IMR-90 (cell line): ENCODE results near the gene CPA5. TPM values are rescaled to one million over a fixed set of nuclear protein-coding genes. Genes with fewer than 3 reads are reported as not detected.

Experiments used
- ATAC-seq: fragments of 200-7000 bp; cut with Tn5 transposase; 2 replicates; pipeline ENCODE4 v1.9.1; 2020; ENCODE audit warnings: low read depth, mild to moderate bottlenecking, moderate library complexity
- BruUV-seq: library from RNA; stranded (reverse); fragments of 400-500 nt; replicated peaks from 2 replicates; lab custom pipeline; 2021; lab: Mats Ljungman, UMichigan
- CTCF ChIA-PET: fragments of 300-600 bp; formaldehyde crosslinking; extraction: SDS; loops from one replicate; lab custom pipeline; 2021; ENCODE audit warnings: antibody characterized with exemption; lab: Yijun Ruan, JAX
- POLR2A ChIA-PET: fragments of 300-600 bp; sonication (Branson Sonifier 250); formaldehyde crosslinking; loops from one replicate; lab custom pipeline; 2022; ENCODE audit warnings: antibody characterized with exemption; ENCODE audit not compliant: unreplicated experiment; lab: Charles Lee
- DNase-seq: peaks from one replicate; pipeline ENCODE4 v3.0.0; 2013
- H2AFZ ChIP-seq: replicated peaks from 2 replicates; pipeline ENCODE3; 2013; ENCODE audit warnings: low read length, mild to moderate bottlenecking; ENCODE audit not compliant: poor library complexity
- H2AK5ac ChIP-seq: 2 replicates; pipeline ENCODE4 v1.6.1; 2013; ENCODE audit warnings: low read depth, low read length, inconsistent platforms
- H2AK9ac ChIP-seq: replicated peaks from 2 replicates; pipeline ENCODE3; 2013; ENCODE audit warnings: mild to moderate bottlenecking, low read depth, low read length, moderate library complexity; ENCODE audit not compliant: poor library complexity
- H2BK120ac ChIP-seq: 2 replicates; pipeline ENCODE4 v1.6.1; 2013; ENCODE audit warnings: low read depth, low read length, inconsistent platforms
- H2BK15ac ChIP-seq: 3 replicates; pipeline ENCODE4 v1.6.1; 2013; ENCODE audit warnings: low read depth, low read length, inconsistent platforms
- H2BK20ac ChIP-seq: 2 replicates; pipeline ENCODE4 v1.6.1; 2013; ENCODE audit warnings: low read depth, mild to moderate bottlenecking, inconsistent platforms, low read length, moderate library complexity
- H2BK5ac ChIP-seq: 2 replicates; pipeline ENCODE4 v1.6.1; 2013; ENCODE audit warnings: mild to moderate bottlenecking, low read depth, low read length, inconsistent platforms; ENCODE audit not compliant: poor library complexity, severe bottlenecking
- H3K14ac ChIP-seq: replicated peaks from 2 replicates; pipeline ENCODE4 v1.6.1; 2013; ENCODE audit warnings: low read depth, low read length, inconsistent platforms
- H3K18ac ChIP-seq: 2 replicates; pipeline ENCODE4 v1.6.1; 2013; ENCODE audit warnings: low read depth, low read length, control low read depth
- H3K23ac ChIP-seq: 2 replicates; pipeline ENCODE4 v1.6.1; 2013; ENCODE audit warnings: low read depth, low read length, inconsistent platforms
- H3K27ac ChIP-seq: 2 replicates; pipeline ENCODE4 v1.5.1; 2013; ENCODE audit warnings: mild to moderate bottlenecking, control low read depth, low read length; ENCODE audit not compliant: insufficient read depth
- H3K27me3 ChIP-seq: 2 replicates; pipeline ENCODE4 v1.6.1; 2013; ENCODE audit warnings: low read length; ENCODE audit not compliant: control insufficient read depth, insufficient read depth
- H3K36me3 ChIP-seq: 2 replicates; pipeline ENCODE4 v1.6.1; 2013; ENCODE audit warnings: low read length, mixed read lengths; ENCODE audit not compliant: control insufficient read depth, insufficient read depth
- H3K4ac ChIP-seq: 2 replicates; pipeline ENCODE4 v1.6.1; 2013; ENCODE audit warnings: low read depth, low read length, inconsistent platforms
- H3K4me1 ChIP-seq: 2 replicates; pipeline ENCODE4 v1.6.1; 2013; ENCODE audit warnings: low read length, mixed read lengths; ENCODE audit not compliant: control insufficient read depth, insufficient read depth
- H3K4me2 ChIP-seq: 2 replicates; pipeline ENCODE4 v1.6.1; 2013; ENCODE audit warnings: low read depth, mild to moderate bottlenecking, control low read depth, low read length, moderate library complexity
- H3K4me3 ChIP-seq: 2 replicates; pipeline ENCODE4 v1.5.1; 2013; ENCODE audit warnings: low read depth, mild to moderate bottlenecking, control low read depth, low read length, moderate library complexity; ENCODE audit not compliant: insufficient read depth
- H3K56ac ChIP-seq: 2 replicates; pipeline ENCODE4 v1.6.1; 2013; ENCODE audit warnings: low read length, inconsistent platforms; ENCODE audit not compliant: insufficient read depth; ENCODE audit errors: extremely low read depth
- H3K79me1 ChIP-seq, 2 experiments: 2 replicates each; pipeline ENCODE4 v1.6.1; 2013; ENCODE audit warnings: low read length in 2 of 2, inconsistent platforms in 1 of 2, low read depth in 1 of 2
- H3K9ac ChIP-seq: 2 replicates; pipeline ENCODE4 v1.6.1; 2013; ENCODE audit warnings: low read depth, low read length, control low read depth
- H3K9me1 ChIP-seq: 2 replicates; pipeline ENCODE4 v1.6.1; 2013; ENCODE audit warnings: low read length, inconsistent platforms; ENCODE audit not compliant: insufficient read depth
- H3K9me3 ChIP-seq: 2 replicates; pipeline ENCODE4 v1.6.1; 2013; ENCODE audit warnings: low read length; ENCODE audit not compliant: control insufficient read depth, insufficient read depth
- H4K20me1 ChIP-seq: 2 replicates; pipeline ENCODE4 v1.6.1; 2013; ENCODE audit warnings: low read length, inconsistent platforms; ENCODE audit not compliant: insufficient read depth
- H4K5ac ChIP-seq: 2 replicates; pipeline ENCODE4 v1.6.1; 2013; ENCODE audit warnings: mild to moderate bottlenecking, low read depth, low read length, control low read depth
- H4K8ac ChIP-seq, 2 experiments: 2 replicates each; pipeline ENCODE4 v1.6.1; 2013; ENCODE audit warnings: low read depth in 2 of 2, low read length in 2 of 2, control low read depth in 1 of 2, inconsistent platforms in 1 of 2
- H4K91ac ChIP-seq: 2 replicates; pipeline ENCODE4 v1.6.1; 2013; ENCODE audit warnings: low read depth, low read length, inconsistent platforms; ENCODE audit not compliant: insufficient read depth
- CEBPB ChIP-seq: IDR thresholded peaks from 2 replicates; pipeline ENCODE4 v1.6.1; 2012; ENCODE audit warnings: low read depth, low read length, improper control_type of control experiment
- MAZ ChIP-seq: IDR thresholded peaks from 2 replicates; pipeline ENCODE4 v1.6.1; 2012; ENCODE audit warnings: low read depth, mild to moderate bottlenecking, low read length, improper control_type of control experiment, moderate library complexity, borderline replicate concordance
- SMC3 ChIP-seq: fragments of 150-350 bp; IDR thresholded peaks from 2 replicates; pipeline ENCODE4 v1.6.1; 2016; ENCODE audit warnings: low read depth, mild to moderate bottlenecking, antibody characterized with exemption, low read length, moderate library complexity
- WGBS, 2 experiments: methylation state at CpG; one replicate each; pipeline versions ENCODE4 v1.1.5 to v1.1.7; 2013; ENCODE audit warnings: missing lambda C conversion rate in 2 of 2; ENCODE audit not compliant: insufficient read length in 1 of 2; ENCODE audit errors: extremely low coverage in 2 of 2; 5-methylcytosine and 5-hydroxymethylcytosine counted together
- dilution Hi-C: fragments of 300-500 bp; cut with HindIII; formaldehyde crosslinking; loops from one replicate; pipeline ENCODE4 v1.14.3; 2018; ENCODE audit warnings: low sequenced_read_pairs; ENCODE audit not compliant: unreplicated experiment
- in situ Hi-C: fragments of 300-500 bp; cut with MboI; formaldehyde crosslinking; loops from 3 replicates; pipeline ENCODE4 v1.14.3; 2019; ENCODE audit warnings: low sequenced_read_pairs, inconsistent platforms, mixed read lengths
- intact Hi-C: fragments of 100-400 bp; cut with micrococcal nuclease; formaldehyde crosslinking; loops from 2 replicates; pipeline ENCODE4 v1.10.0; 2022
- polyA plus RNA-seq, 3 experiments: library from polyadenylated mRNA; depleted of rRNA; stranded (reverse); fragments of >200 nt; gene quantifications; 2 replicates each; pipeline ENCODE4 v1.2.3, GENCODE V29; 2012; ENCODE audit warnings: low replicate concordance in 1 of 3
- total RNA-seq: library from RNA; depleted of rRNA; stranded (reverse); fragments of >200 nt; gene quantifications from 2 replicates; pipeline ENCODE4 v1.2.3, GENCODE V29; 2012

Gene CPA5
- total and polyA plus RNA-seq, 2 of the 4 experiments (the other 2 are of a cell fraction) = under 0.01 to 0.86 TPM

DNA sequence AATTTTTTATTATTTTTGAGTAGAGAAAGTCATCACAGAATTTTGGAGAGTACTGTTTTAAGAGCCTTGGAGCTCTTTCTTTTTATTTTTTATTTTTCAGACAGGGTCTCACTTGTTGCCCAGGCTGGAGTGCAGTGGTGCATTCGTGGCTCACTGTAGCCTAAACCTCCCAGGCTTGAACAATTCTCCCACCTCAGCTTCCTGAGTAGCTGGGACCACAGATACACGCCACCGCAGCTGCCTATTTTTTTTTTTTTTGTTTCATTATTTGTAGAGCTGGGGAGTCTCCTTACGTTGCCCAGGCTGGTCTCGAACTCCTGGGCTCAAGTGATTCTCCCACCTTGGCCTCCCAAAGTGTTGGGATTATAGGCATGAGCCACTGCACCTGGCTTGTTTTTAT, 41.1 kb upstream of the CPA5 start:
- CTCF ChIA-PET = no interaction called here
- H3K79me1 ChIP-seq = no peaks in the 10 kb centered on the region
- H2AFZ ChIP-seq = no peak overlapping the region
- no peak overlapping the region for H4K5ac ChIP-seq
- H4K8ac ChIP-seq = no peak overlapping the region
- intact Hi-C loops (no loop called here), dilution Hi-C loops (no loop called here), in situ Hi-C loops (no loop called here)
- H2AK5ac ChIP-seq = no peak overlapping the region
- no peaks in the 10 kb centered on the region for H4K20me1 ChIP-seq
- no peak overlapping the region for H2BK15ac ChIP-seq
- H3K14ac ChIP-seq = no peak overlapping the region
- TF ChIP-seq MAZ (no peak), SMC3 (no peak), CEBPB (no peak)
- no peak overlapping the region for H2BK5ac ChIP-seq
- no peak overlapping the region for H2AK9ac ChIP-seq
- no peak overlapping the region for H4K91ac ChIP-seq
- POLR2A ChIA-PET = interaction anchor here (0.6 to 1.1 kb wide), 2 partner anchors 9 to 53 kb away, joined by 4 to 5 read pairs; no protein-coding TSS in a partner anchor
- no peak overlapping the region for H3K27ac ChIP-seq
- BruUV-seq = no TSS peak
- no CpG with 5 or more reads among the region's 5 CpGs for WGBS, 2 experiments
- H3K18ac ChIP-seq = no peak overlapping the region
- peaks cover 2% of the 10 kb centered on the region for H3K4me1 ChIP-seq
- H3K9me3 ChIP-seq = no peaks in the 10 kb centered on the region
- no peak overlapping the region for H3K4ac ChIP-seq
- H3K56ac ChIP-seq = no peak overlapping the region
- no peak overlapping the region; the same call in 1 of the 2 replicates for H2BK120ac ChIP-seq
- ATAC-seq = no peak
- H3K4me3 ChIP-seq = no peak overlapping the region
- H2BK20ac ChIP-seq = no peak overlapping the region
- no peaks in the 10 kb centered on the region for H3K27me3 ChIP-seq
- H3K9me1 ChIP-seq = no peaks in the 10 kb centered on the region; the same call in 1 of the 2 replicates
- no peak overlapping the region for H3K9ac ChIP-seq
- peaks cover 4% of the 10 kb centered on the region for H3K36me3 ChIP-seq
- H3K4me2 ChIP-seq = no peak overlapping the region
- H3K23ac ChIP-seq = no peak overlapping the region
- DNase-seq = no peak
